A549 treated with Hydrocortisone at 1 μM for 4 hours (cell line): Measurements from ENCODE around the gene RNF152. TPM values are rescaled to one million over a fixed set of nuclear protein-coding genes. Genes with fewer than 3 reads are reported as not detected.

Experiments used
- total RNA-seq: library from RNA; stranded (reverse); fragments of 200-300 nt; extraction: Qiagen RNA extraction; gene quantifications from 5 replicates; pipeline ENCODE4 v1.2.3, GENCODE V29; 2022

RNF152 gene
- 0.06 to 0.25 TPM (median 0.13 TPM) in 5 replicates for total RNA-seq

DNA sequence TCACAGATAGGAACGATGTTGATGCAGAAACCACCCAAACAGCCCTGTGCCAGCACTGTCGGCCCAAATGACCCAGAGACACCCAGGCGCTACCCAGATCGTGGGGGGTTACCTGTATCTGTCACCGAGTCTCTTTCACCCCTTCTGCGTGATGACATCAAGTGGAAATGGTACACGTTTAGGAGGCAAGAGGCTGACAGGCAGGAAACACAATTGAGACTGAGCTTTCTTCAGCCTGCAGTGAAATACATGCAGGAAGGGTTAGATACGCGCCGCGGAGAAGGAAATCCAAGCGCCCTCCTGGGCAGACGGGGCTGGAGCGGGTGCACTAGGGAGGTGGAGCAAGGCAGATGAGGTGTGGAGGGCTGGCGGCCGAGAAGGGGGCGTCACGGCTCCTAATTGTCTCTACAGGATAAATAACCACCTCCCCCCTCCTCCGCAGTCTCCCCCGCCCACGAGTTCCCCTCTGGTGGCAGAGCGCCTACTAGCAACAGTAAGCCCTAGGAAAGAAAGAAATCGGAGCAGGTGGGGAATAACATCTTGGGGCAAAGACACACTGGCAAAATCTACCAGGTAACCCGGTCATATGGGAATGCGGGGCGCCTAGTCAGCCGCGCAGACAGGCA is at the start of gene RNF152:
Gene RNF152 (minus strand): TSS at position 325 of the 626 bp plus-strand sequence. CDS start 76,544 bp downstream, outside the sequence.

